ENCODE data around the gene PCYT1A. TPM values are rescaled to one million over a fixed set of nuclear protein-coding genes. Genes with fewer than 3 reads are reported as not detected.

Gene PCYT1A
- total RNA-seq, 4 donors from 2014 or later, result 96.2 to 144 (median 110) TPM

- WGBS, 2 donors, result 90 to 93% methylated on average over 12 of the region's 12 CpGs
- intact Hi-C loops (cut with DNase I; ENCODE audit: low total_unique reads), result no loop called here
- no peak for DNase-seq (ENCODE audit: low spot score in 2 of 2)
- TF ChIP-seq CTCF (IDR thresholded peaks at IDR 0.05) (no peak), POLR2A (IDR thresholded peaks at IDR 0.05) (no peak)
- no peak overlapping the region for H3K4me3 ChIP-seq (ENCODE audit: low read depth, poor library complexity, severe bottlenecking)
These were observed 70.0 kb downstream of the PCYT1A start for GRCh38 chr3:196217307-196218154.

- TF ChIP-seq POLR2A (IDR thresholded peaks at IDR 0.05) (no peak), CTCF (IDR thresholded peaks at IDR 0.05) (no peak)
- no peak for DNase-seq (ENCODE audit: low spot score in 2 of 2)
- 48 to 57% methylated on average over 17 to 21 of the region's 25 CpGs for WGBS, 2 donors
- intact Hi-C loops (cut with DNase I; ENCODE audit: low total_unique reads), result no loop called here
- no peak overlapping the region for H3K4me3 ChIP-seq (ENCODE audit: low read depth, poor library complexity, severe bottlenecking)
These were observed 70.8 kb downstream of the PCYT1A start for GRCh38 chr3:196216681-196217211.

GRCh38 chr3:196216089-196216564 is 71.4 kb downstream of the PCYT1A start, which contains the start of gene SLC51A:
SLC51A (plus strand) TSS chr3:196216534; CDS start chr3:196216713, 179 bp downstream.
- WGBS, 2 donors, result 17 to 62% methylated on average over 11 to 14 of the region's 15 CpGs
- TF ChIP-seq POLR2A (IDR thresholded peaks at IDR 0.05), result no peak
- no peak for TF ChIP-seq CTCF (IDR thresholded peaks at IDR 0.05)
- H3K4me3 ChIP-seq (ENCODE audit: low read depth, poor library complexity, severe bottlenecking), result no peak within 1 kb of the TSS
- intact Hi-C loops (cut with DNase I; ENCODE audit: low total_unique reads), result no loop called here
- no peak for DNase-seq (ENCODE audit: low spot score in 2 of 2)

GRCh38 chr3:196215493-196216020 is 72.0 kb downstream of the PCYT1A start:
- intact Hi-C loops (cut with DNase I; ENCODE audit: low total_unique reads), result no loop called here
- TF ChIP-seq CTCF (IDR thresholded peaks at IDR 0.05), result no peak
- TF ChIP-seq POLR2A (IDR thresholded peaks at IDR 0.05), result no peak
- 60 to 61% methylated on average over 10 of the region's 10 CpGs for WGBS, 2 donors
- DNase-seq (ENCODE audit: low spot score in 2 of 2), result no peak
- H3K4me3 ChIP-seq (ENCODE audit: low read depth, poor library complexity, severe bottlenecking), result no peak overlapping the region

- no peak for DNase-seq (ENCODE audit: low spot score in 2 of 2)
- TF ChIP-seq POLR2A (IDR thresholded peaks at IDR 0.05) (no peak), CTCF (IDR thresholded peaks at IDR 0.05) (no peak)
- no peak overlapping the region for H3K4me3 ChIP-seq (ENCODE audit: low read depth, poor library complexity, severe bottlenecking)
- WGBS, 2 donors, result 83 to 84% methylated on average over 16 of the region's 16 CpGs
- intact Hi-C loops (cut with DNase I; ENCODE audit: low total_unique reads), result no loop called here
These were observed 72.6 kb downstream of the PCYT1A start for GRCh38 chr3:196214783-196215441.

Data from lower leg skin (tissue), 4 donors.